Right atrium auricular region (tissue), 2 donors: ENCODE results near the gene SPTLC2. TPM values are rescaled to one million over a fixed set of nuclear protein-coding genes. Genes with fewer than 3 reads are reported as not detected.
A peak's percentile ranks its signal among the peaks of the same experiment; 100 is the strongest.

ENCODE experiments used
- DNase-seq: peaks from one replicate; pipeline ENCODE4 v3.0.0-alpha.2; 2019; ENCODE audit warnings: low spot score
- H3K27ac ChIP-seq, 2 donors: fragments of 200-600 bp; sonication (generic); 1 replicate in 1 of 2; 2 replicates in 1 of 2; pipeline ENCODE4 v1.5.1; 2016 to 2019
- H3K27me3 ChIP-seq, 2 donors: fragments of 200-600 bp; sonication (generic); one replicate each; pipeline versions ENCODE4 v1.5.1 to v1.6.0; 2017 to 2019
- H3K36me3 ChIP-seq: fragments of 200-600 bp; sonication (generic); one replicate; pipeline ENCODE4 v1.5.1; 2016
- H3K4me1 ChIP-seq, 2 donors: fragments of 200-600 bp; sonication (generic); one replicate each; pipeline versions ENCODE4 v1.5.1 to v1.6.0; 2017 to 2019
- H3K4me3 ChIP-seq, 2 donors: fragments of 200-600 bp; sonication (generic); 1 replicate in 1 of 2; 2 replicates in 1 of 2; pipeline ENCODE4 v1.5.1; 2017 to 2019; ENCODE audit warnings: mild to moderate bottlenecking in 1 of 2, moderate library complexity in 1 of 2
- H3K9me3 ChIP-seq, 2 donors: fragments of 200-600 bp; sonication (generic); one replicate each; pipeline ENCODE4 v1.5.1; 2019
- total RNA-seq, 2 donors: library from RNA; depleted of rRNA; stranded (reverse); fragments of >200 nt; gene quantifications; one replicate each; pipeline ENCODE4 v1.1.0, GENCODE V29; 2016
- TF ChIP-seq, protein P1 (sequence below), 2 donors: fragments of 200-600 bp; sonication (generic); IDR thresholded peaks; one replicate each; pipeline ENCODE4 v1.5.1; 2019; ENCODE audit warnings: antibody characterized with exemption in 2 of 2

Gene SPTLC2
- total RNA-seq, 2 donors from 2014 or later, result 11.3 to 14.0 TPM

DNA sequence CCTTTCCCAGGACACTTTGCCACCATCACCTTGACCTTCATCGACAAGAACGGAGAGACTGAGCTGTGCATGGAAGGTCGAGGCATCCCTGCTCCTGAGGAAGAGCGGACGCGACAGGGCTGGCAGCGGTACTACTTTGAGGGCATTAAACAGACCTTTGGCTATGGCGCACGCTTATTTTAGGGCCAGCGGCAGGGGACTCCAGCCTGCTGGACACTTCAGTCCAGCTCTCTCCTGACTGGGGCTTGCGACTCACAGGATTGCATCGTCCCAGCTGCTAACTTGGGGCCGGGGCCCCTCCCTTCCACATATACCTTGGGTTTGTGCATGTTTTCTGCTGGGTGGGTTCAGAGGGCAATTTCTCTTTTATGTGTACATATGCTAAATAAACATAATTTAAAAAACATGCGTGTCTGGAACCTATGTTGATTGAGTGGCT lies 147.4 kb downstream of the SPTLC2 start:
- TF ChIP-seq, protein P1, sequence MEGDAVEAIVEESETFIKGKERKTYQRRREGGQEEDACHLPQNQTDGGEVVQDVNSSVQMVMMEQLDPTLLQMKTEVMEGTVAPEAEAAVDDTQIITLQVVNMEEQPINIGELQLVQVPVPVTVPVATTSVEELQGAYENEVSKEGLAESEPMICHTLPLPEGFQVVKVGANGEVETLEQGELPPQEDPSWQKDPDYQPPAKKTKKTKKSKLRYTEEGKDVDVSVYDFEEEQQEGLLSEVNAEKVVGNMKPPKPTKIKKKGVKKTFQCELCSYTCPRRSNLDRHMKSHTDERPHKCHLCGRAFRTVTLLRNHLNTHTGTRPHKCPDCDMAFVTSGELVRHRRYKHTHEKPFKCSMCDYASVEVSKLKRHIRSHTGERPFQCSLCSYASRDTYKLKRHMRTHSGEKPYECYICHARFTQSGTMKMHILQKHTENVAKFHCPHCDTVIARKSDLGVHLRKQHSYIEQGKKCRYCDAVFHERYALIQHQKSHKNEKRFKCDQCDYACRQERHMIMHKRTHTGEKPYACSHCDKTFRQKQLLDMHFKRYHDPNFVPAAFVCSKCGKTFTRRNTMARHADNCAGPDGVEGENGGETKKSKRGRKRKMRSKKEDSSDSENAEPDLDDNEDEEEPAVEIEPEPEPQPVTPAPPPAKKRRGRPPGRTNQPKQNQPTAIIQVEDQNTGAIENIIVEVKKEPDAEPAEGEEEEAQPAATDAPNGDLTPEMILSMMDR (IDR thresholded peaks at IDR 0.05), result no peak
- H3K36me3 ChIP-seq, result peaks cover 60% of the 10 kb centered on the region

DNA sequence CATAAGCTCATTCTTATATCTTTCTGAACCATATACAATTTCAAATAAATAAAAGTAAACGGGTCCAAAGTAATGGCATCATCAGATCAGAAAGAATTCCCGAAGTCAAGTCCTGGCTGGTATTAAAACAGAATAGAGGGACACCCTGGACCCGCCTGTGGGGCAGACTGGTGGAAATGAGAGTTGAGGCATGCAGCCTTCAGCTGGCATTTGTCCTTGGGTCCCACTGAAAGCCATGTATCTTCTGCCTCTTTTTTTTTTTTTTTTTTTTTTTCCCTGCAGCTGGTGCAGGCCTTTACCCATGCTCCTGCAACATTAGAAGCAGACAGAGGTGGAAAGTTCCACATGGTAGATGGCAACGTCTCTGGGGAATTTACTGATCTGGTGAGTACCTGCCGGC lies 148.6 kb downstream of the SPTLC2 start:
- DNase-seq, result no peak
- H3K27ac ChIP-seq, result no peak overlapping the region
- H3K9me3 ChIP-seq, result no peaks in the 10 kb centered on the region
- H3K4me1 ChIP-seq, result no peaks in the 10 kb centered on the region
- no peak overlapping the region for H3K4me3 ChIP-seq
- TF ChIP-seq, protein P1 (IDR thresholded peaks at IDR 0.05), result no peak
- H3K36me3 ChIP-seq, result peaks cover 73% of the 10 kb centered on the region
- no peaks in the 10 kb centered on the region for H3K27me3 ChIP-seq

More for the DNA sequence above, 147.4 kb downstream of the SPTLC2 start:
- Histone ChIP-seq H3K27me3 (no peaks in the 10 kb centered on the region), H3K4me3 (no peak overlapping the region), H3K27ac (no peak overlapping the region), H3K9me3 (no peaks in the 10 kb centered on the region), H3K4me1 (no peaks in the 10 kb centered on the region)
- no peak for DNase-seq

DNA sequence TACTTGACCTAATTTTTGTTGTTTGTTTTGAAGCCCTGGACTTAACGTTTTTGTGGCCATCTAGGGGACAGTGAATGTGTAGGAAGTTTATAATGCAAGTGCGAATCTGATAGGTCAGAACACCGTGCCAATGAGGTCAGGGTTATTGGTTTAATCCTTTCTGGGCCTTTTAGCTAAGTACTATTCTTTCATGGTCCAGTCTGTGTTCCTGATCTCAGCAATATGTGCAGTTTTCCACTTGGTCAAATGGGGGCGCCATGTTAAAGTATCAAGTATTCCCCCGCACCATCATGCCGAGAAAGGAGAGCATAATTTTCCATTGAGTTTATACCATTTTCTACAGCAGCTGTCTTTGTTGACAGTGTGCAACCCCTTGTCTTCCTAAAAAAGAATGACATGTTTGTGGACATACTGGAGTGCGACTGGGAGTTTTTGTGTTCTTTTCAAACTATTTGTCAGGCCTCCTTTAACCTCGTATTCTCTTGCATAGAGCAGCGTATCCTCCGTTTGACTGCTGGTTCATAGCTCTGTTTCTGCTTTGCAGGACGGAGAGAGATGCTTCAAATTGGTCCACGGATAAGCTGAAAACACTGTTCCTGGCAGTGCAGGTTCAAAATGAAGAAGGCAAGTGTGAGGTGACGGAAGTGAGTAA lies 157.2 kb downstream of the SPTLC2 start:
- TF ChIP-seq, protein P1 (IDR thresholded peaks at IDR 0.05), result peak; percentile 22 to 63
- H3K27ac ChIP-seq, result no peak overlapping the region
- H3K36me3 ChIP-seq, result peaks cover 46% of the 10 kb centered on the region
- peak; percentile 73 for DNase-seq
- peaks cover 0 to 21% of the 10 kb centered on the region in 2 donors for H3K4me1 ChIP-seq
- peak overlapping the region; percentile 74 to 82 for H3K4me3 ChIP-seq
- no peaks in the 10 kb centered on the region for H3K9me3 ChIP-seq
- H3K27me3 ChIP-seq, result no peaks in the 10 kb centered on the region

DNA sequence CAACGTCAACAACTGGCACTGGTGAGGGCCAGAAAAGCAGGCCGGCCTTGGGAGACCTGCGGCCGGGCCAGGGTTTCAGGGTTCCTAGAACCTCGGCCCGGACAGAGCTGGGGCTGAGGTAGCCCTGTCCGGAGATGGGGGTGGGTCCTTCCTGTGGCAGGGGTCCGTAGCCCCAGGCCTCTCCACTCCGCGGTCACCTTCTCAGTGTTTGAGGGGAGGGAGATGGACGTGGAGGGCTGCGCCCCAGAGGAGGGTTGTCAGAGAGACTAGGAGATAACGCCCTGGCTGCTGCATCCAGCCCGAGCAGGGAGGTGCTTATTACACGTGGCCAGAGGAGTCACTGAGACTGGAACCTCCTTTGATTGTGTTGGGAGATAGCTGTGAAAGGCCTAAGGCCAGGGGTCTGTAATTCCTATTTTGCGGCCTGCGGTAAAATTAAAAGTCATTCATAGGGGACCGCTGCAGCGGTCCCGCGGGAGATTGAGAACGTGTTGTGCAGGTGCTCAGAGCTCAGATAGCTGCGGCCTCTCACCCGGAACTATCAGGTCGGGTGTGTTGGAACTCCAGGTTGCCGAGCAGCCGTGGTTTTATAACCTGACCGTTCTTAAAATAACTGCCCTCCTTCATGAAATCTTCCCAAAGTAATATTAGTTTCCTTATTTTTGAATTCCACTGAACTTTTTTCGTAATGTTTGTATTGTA lies 158.0 kb downstream of the SPTLC2 start:
- no peak for DNase-seq
- H3K27ac ChIP-seq, result peak overlapping the region; percentile 91 to 94
- peaks cover 38% of the 10 kb centered on the region for H3K36me3 ChIP-seq
- no peaks in the 10 kb centered on the region for H3K27me3 ChIP-seq
- TF ChIP-seq, protein P1 (IDR thresholded peaks at IDR 0.05), result no peak
- peaks cover 0 to 21% of the 10 kb centered on the region in 2 donors for H3K4me1 ChIP-seq
- H3K4me3 ChIP-seq, result peak overlapping the region; percentile 74 to 82
- H3K9me3 ChIP-seq, result no peaks in the 10 kb centered on the region

DNA sequence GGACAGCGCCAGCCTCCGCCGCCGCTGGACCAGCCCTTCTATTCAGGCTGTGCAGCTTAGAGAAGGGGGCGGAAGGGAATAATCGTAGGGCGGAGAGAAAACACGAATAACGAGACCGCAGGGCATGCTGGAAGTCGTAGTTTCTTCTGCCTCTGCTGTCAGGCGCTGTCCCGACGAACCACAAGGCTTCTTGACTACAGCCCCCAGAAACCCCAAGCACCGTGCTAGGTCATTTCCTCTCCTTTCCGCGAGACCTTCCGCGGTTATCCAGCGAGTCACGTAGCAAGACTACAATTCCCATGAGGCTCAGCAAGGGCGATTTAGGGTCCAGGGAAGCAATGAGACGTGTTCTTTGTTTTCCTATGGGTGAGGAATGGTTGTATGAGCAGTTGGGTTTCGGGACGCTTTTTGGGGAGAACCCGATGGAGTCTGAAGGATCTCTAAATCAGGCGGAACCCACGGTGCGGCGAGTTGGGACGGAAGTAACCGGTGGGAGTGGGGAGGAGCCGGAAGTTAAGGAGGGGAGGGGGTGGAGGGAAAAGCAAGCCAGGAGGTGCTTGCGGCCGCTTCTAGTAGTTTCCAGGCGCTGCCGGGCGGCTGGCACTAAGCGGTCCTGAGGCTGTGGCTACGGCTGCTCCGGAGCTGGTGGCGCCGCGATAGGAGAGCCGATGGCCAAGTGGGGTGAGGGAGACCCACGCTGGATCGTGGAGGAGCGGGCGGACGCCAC lies 158.8 kb downstream of the SPTLC2 start, which contains the start of the genes AHSA1 and VIPAS39:
TSS of gene AHSA1 (plus strand) at position 572 of the 727 bp plus-strand sequence. CDS start at position 669, 97 bp downstream.
TSS of gene VIPAS39 (minus strand) at position 80 of the 727 bp plus-strand sequence. CDS start 3,499 bp downstream, outside the sequence.
- Histone ChIP-seq H3K9me3 (no peaks in the 10 kb centered on the region), H3K4me1 (peaks cover 0 to 21% of the 10 kb centered on the region in 2 donors), H3K27ac (peak within 1 kb of the TSS; percentile 91 to 94), H3K36me3 (peaks cover 38% of the 10 kb centered on the region), H3K27me3 (no peaks in the 10 kb centered on the region), H3K4me3 (peak within 1 kb of the TSS; percentile 74 to 82)
- DNase-seq, result peak; percentile 97
- TF ChIP-seq, protein P1 (IDR thresholded peaks at IDR 0.05), result no peak
